HEK293 (cell line): Measurements from ENCODE around the gene MED13L.

Source experiments
- CTCF ChIA-PET: fragments of 350-600 bp; formaldehyde crosslinking; extraction: SDS; loops from one replicate; lab custom pipeline; 2021; ENCODE audit warnings: antibody characterized with exemption; lab: Yijun Ruan, JAX
- POLR2A ChIA-PET: fragments of 300-600 bp; formaldehyde crosslinking; extraction: SDS; loops from one replicate; lab custom pipeline; 2020; ENCODE audit warnings: antibody characterized with exemption, inconsistent platforms; lab: Yijun Ruan, JAX
- H3K27ac ChIP-seq: fragments of 200-500 bp; sonication (Bioruptor generic); 2 replicates; pipeline ENCODE4 v1.5.1; 2014; ENCODE audit warnings: low read depth, low read length, control low read depth, inconsistent platforms; ENCODE audit errors: extremely low read depth
- H3K36me3 ChIP-seq, 2 experiments: fragments of 200-500 bp in 1 of 2; sonication (Bioruptor generic) in 1 of 2; 1 replicate in 1 of 2; 2 replicates in 1 of 2; pipeline ENCODE4 v1.5.1; 2014 to 2017; ENCODE audit warnings: inconsistent platforms in 2 of 2, low read length in 2 of 2; ENCODE audit not compliant: control insufficient read depth in 2 of 2, insufficient read depth in 1 of 2
- H3K4me1 ChIP-seq: fragments of 200-500 bp; sonication (Bioruptor generic); 2 replicates; pipeline ENCODE4 v1.5.1; 2014; ENCODE audit warnings: mild to moderate bottlenecking, low read length, inconsistent platforms; ENCODE audit not compliant: control insufficient read depth, insufficient read depth
- H3K4me3 ChIP-seq: 2 replicates; pipeline ENCODE4 v1.5.1; 2011; ENCODE audit warnings: low read depth, mild to moderate bottlenecking, control low read depth, low read length, moderate library complexity
- H3K9me3 ChIP-seq: fragments of 200-500 bp; sonication (Bioruptor generic); 2 replicates; pipeline ENCODE4 v1.5.1; 2014; ENCODE audit warnings: low read depth, low read length, inconsistent platforms; ENCODE audit not compliant: control insufficient read depth, insufficient read depth
- IKZF3 ChIP-seq: fragments of 450-650 bp; IDR thresholded peaks from 2 replicates; pipeline ENCODE4 v1.5.0; 2018; ENCODE audit warnings: missing biosample characterization, mild to moderate bottlenecking, missing genetic modification characterization, moderate library complexity
- KLF8 ChIP-seq: fragments of 450-650 bp; formaldehyde crosslinking; IDR thresholded peaks from 2 replicates; pipeline ENCODE4 v1.5.1; 2016; ENCODE audit warnings: missing biosample characterization, missing genetic modification characterization
- KLF9 ChIP-seq: fragments of 450-650 bp; formaldehyde crosslinking; IDR thresholded peaks from 2 replicates; pipeline ENCODE4 v1.5.1; 2016; ENCODE audit warnings: missing biosample characterization, missing genetic modification characterization, low read depth
- PRDM4 ChIP-seq: fragments of 450-650 bp; formaldehyde crosslinking; IDR thresholded peaks from 2 replicates; pipeline ENCODE4 v1.5.1; 2017; ENCODE audit warnings: missing biosample characterization, missing genetic modification characterization
- REPIN1 ChIP-seq: fragments of 450-650 bp; formaldehyde crosslinking; IDR thresholded peaks from 2 replicates; pipeline ENCODE4 v1.5.1; 2017; ENCODE audit warnings: missing biosample characterization, missing genetic modification characterization, low read depth
- ZBTB11 ChIP-seq: fragments of 450-650 bp; formaldehyde crosslinking; conservative IDR thresholded peaks from 2 replicates; pipeline ENCODE4 v1.5.1; 2016; ENCODE audit warnings: low read depth, missing biosample characterization, missing genetic modification characterization
- ZFP37 ChIP-seq: fragments of 450-650 bp; formaldehyde crosslinking; IDR thresholded peaks from 2 replicates; pipeline ENCODE4 v1.5.1; 2016; ENCODE audit warnings: missing biosample characterization, missing genetic modification characterization
- ZNF2 ChIP-seq: fragments of 450-650 bp; formaldehyde crosslinking; IDR thresholded peaks from 2 replicates; pipeline ENCODE4 v1.5.1; 2016; ENCODE audit warnings: missing biosample characterization, missing genetic modification characterization
- ZNF280D ChIP-seq: fragments of 450-650 bp; formaldehyde crosslinking; IDR thresholded peaks from 2 replicates; pipeline ENCODE4 v1.5.1; 2016; ENCODE audit warnings: missing biosample characterization, missing genetic modification characterization
- ZNF335 ChIP-seq: fragments of 450-650 bp; formaldehyde crosslinking; conservative IDR thresholded peaks from 2 replicates; pipeline ENCODE4 v1.5.1; 2016; ENCODE audit warnings: missing biosample characterization, missing genetic modification characterization
- ZNF391 ChIP-seq: fragments of 450-650 bp; formaldehyde crosslinking; IDR thresholded peaks from 2 replicates; pipeline ENCODE4 v1.5.1; 2016; ENCODE audit warnings: low read depth, missing biosample characterization, missing genetic modification characterization, borderline replicate concordance
- ZNF549 ChIP-seq: fragments of 450-650 bp; IDR thresholded peaks from 2 replicates; pipeline ENCODE4 v1.5.1; 2018; ENCODE audit warnings: missing biosample characterization, missing genetic modification characterization, mild to moderate bottlenecking, inconsistent platforms, moderate library complexity
- ZNF600 ChIP-seq: fragments of 450-650 bp; formaldehyde crosslinking; IDR thresholded peaks from 2 replicates; pipeline ENCODE4 v1.5.1; 2016; ENCODE audit warnings: missing biosample characterization, missing genetic modification characterization
- ZNF621 ChIP-seq: fragments of 450-650 bp; formaldehyde crosslinking; IDR thresholded peaks from 2 replicates; pipeline ENCODE4 v1.5.1; 2017; ENCODE audit warnings: missing biosample characterization, missing genetic modification characterization
- ZNF639 ChIP-seq: fragments of 450-650 bp; formaldehyde crosslinking; IDR thresholded peaks from 2 replicates; pipeline ENCODE4 v1.5.1; 2016; ENCODE audit warnings: missing biosample characterization, missing genetic modification characterization
- ZNF664 ChIP-seq: fragments of 450-650 bp; formaldehyde crosslinking; IDR thresholded peaks from 2 replicates; pipeline ENCODE4 v1.5.1; 2016; ENCODE audit warnings: missing biosample characterization, missing genetic modification characterization
- ZNF747 ChIP-seq: fragments of 450-650 bp; formaldehyde crosslinking; IDR thresholded peaks from 2 replicates; pipeline ENCODE4 v1.5.1; 2016; ENCODE audit warnings: missing biosample characterization, missing genetic modification characterization
- ZNF777 ChIP-seq: fragments of 450-650 bp; formaldehyde crosslinking; IDR thresholded peaks from 2 replicates; pipeline ENCODE4 v1.5.1; 2017; ENCODE audit warnings: missing biosample characterization, missing genetic modification characterization, borderline replicate concordance
- ZSCAN30 ChIP-seq: fragments of 450-650 bp; IDR thresholded peaks from 2 replicates; pipeline ENCODE4 v1.5.1; 2018; ENCODE audit warnings: missing biosample characterization, mild to moderate bottlenecking, missing genetic modification characterization, moderate library complexity

Gene MED13L

GRCh38 chr12:116188581-116188980 is 88.9 kb downstream of the MED13L start:
- no peaks in the 10 kb centered on the region for H3K9me3 ChIP-seq
- TF ChIP-seq ZSCAN30 (tag by site-specific recombination) (no peak), ZNF600 (tag by site-specific recombination) (peak; percentile 52; the same call in 1 of the 2 replicates), ZNF335 (tag by site-specific recombination) (no peak), IKZF3 (tag by site-specific recombination) (0 out of 2 replicates have a peak, but pooled peaks have one; percentile 7)
- H3K27ac ChIP-seq: no peak overlapping the region
- CTCF ChIA-PET: interaction anchor here (0.6 to 0.9 kb wide), 2 partner anchors 55 to 79 kb away, joined by 4 read pairs; no protein-coding TSS in a partner anchor
- POLR2A ChIA-PET: no interaction called here
- H3K4me3 ChIP-seq: no peak overlapping the region
- H3K4me1 ChIP-seq: peaks cover 5% of the 10 kb centered on the region
- H3K36me3 ChIP-seq: no peaks in the 10 kb centered on the region

- no peak overlapping the region for H3K27ac ChIP-seq
- no peaks in the 10 kb centered on the region for H3K36me3 ChIP-seq
- POLR2A ChIA-PET: no interaction called here
- H3K4me3 ChIP-seq: no peak overlapping the region
- no peak for TF ChIP-seq PRDM4 (tag by site-specific recombination)
- no peak for TF ChIP-seq REPIN1 (tag by site-specific recombination)
- no peak for TF ChIP-seq ZNF777 (tag by site-specific recombination)
- no peak for TF ChIP-seq ZNF747 (tag by site-specific recombination)
- no peak for TF ChIP-seq ZNF280D
- no peak for TF ChIP-seq KLF9
- no peak for TF ChIP-seq ZNF664
- TF ChIP-seq KLF8 (tag by site-specific recombination): no peak
- no peak for TF ChIP-seq ZNF639 (tag by site-specific recombination)
- CTCF ChIA-PET: interaction anchor here (0.7 to 0.9 kb wide), 2 partner anchors 49 to 209 kb away, joined by 4 read pairs; no protein-coding TSS in a partner anchor
- no peaks in the 10 kb centered on the region for H3K9me3 ChIP-seq
- H3K4me1 ChIP-seq: peaks cover 18% of the 10 kb centered on the region
Measured at GRCh38 chr12:116187151-116187511, 90.4 kb downstream of the MED13L start.

- Histone ChIP-seq H3K4me3 (no peak overlapping the region), H3K36me3 (no peaks in the 10 kb centered on the region), H3K9me3 (no peaks in the 10 kb centered on the region), H3K4me1 (peaks cover 18% of the 10 kb centered on the region), H3K27ac (no peak overlapping the region)
- POLR2A ChIA-PET: no interaction called here
- CTCF ChIA-PET: interaction anchor here (0.9 kb wide), 1 partner anchor 49 kb away, joined by 4 read pairs; no protein-coding TSS in a partner anchor
- TF ChIP-seq ZFP37 (tag by site-specific recombination) (no peak), KLF9 (no peak), ZBTB11 (tag by site-specific recombination) (no peak), ZNF391 (tag by site-specific recombination) (no peak), ZNF600 (tag by site-specific recombination) (no peak), ZNF621 (no peak), ZNF2 (no peak), ZNF549 (tag by site-specific recombination) (no peak)
Measured at GRCh38 chr12:116186482-116187150, 90.9 kb downstream of the MED13L start.
